Stromal cell of bone marrow (primary cell): ENCODE measurements around the gene CD79B.

Experiments used
- DNase-seq: peaks from one replicate; pipeline ENCODE4 v3.0.0-alpha.2; 2012; ENCODE audit warnings: low read depth

CD79B gene

DNA sequence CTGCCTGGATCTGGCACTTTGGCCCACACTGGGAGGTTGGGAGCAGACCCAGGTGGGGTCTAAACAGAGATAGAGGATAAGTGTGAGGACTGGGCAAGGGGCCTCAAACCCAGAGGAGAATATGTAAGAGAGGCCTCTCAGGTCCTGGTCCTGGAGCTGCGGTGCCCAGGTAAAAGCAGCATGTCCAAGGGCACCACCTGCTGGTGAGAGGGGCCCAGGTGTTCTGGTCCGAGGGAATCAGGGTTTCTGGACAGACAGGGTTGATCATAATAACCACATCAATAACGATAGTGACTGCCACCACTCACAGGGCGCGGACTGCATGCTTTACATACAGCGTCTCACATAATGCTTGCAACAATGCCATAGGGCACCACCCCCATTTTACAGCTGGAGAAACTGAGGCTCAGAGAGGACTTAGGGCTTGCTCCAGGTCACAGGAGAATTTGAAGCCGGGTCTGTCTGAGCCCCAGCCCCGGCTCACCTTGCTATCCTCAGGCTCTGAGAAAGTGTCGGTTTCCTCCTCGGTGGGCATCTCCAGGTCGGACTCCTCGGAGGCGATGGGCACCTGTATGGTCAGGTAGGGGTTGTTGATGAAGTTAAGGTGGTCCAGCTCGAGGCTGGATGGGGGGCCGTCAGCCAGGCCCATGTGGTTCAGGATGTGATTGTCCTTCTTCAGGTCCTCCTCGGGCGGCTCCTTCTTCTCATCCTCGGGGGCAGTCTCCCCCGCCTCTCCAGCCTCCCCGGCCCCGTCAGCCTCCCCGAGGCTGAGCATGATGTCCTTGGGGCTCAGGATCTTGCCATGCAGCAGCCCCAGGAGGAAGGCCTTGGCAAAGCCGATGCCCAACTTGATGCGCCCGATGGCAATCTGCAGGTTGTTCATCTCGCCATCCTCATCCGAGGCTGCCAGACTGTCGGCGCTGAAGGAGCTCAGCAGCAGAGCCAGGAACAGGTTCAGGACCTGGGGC is 19.1 kb upstream of the CD79B start:
- DNase-seq = no peak

DNA sequence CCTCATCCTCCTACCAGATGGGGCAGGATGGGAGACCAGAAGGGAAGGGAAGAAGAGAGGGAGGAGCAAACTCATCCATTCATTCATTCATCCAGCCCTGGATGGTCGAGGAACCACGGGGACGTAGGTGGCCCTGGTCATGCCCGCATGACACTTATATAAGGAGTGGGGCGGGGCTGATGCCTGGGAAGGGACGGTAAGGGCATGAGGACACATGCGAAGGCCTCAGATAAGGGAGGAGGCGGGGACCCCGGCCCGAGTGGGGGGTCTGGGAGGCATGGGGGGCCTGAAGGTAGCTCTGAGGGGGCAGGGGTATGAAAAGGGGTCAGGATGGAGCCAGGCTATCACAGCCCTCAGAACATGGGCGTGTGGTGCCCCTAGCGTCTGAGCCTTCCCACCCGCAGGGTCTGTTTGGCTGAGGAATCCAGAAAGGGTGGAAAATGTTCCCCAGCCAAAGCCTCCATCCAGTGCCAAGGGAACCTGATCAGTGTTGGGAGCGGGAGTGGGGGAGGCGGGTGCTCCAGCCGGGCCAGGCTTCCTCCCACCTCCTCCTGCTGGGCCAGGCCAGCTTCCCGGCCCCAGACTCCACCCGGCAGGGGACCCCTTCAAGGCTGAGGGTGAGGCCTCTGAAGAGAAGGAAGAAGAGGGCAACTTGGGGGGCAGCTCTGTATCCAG is 17.6 kb upstream of the CD79B start:
- DNase-seq = no peak

DNA sequence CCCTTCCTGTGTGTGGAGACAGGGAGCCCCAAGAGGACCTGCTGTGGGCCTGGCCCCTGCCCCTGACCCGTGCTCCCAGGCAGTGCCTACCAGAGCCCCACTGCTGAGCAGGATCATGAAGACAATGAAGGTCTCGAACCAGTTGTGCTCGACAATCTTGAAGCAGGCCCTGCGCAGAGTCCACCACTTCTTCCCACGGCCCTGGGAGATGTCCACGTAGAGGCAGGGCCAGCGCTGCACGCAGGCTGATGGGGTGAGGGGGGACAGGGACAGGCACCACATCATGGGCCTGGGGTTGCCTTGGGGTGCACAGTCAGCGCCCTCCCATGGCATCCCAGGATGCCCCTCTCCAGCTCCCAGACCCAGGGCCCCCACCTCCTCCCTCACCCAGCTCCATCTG is 16.4 kb upstream of the CD79B start:
- DNase-seq = no peak

DNA sequence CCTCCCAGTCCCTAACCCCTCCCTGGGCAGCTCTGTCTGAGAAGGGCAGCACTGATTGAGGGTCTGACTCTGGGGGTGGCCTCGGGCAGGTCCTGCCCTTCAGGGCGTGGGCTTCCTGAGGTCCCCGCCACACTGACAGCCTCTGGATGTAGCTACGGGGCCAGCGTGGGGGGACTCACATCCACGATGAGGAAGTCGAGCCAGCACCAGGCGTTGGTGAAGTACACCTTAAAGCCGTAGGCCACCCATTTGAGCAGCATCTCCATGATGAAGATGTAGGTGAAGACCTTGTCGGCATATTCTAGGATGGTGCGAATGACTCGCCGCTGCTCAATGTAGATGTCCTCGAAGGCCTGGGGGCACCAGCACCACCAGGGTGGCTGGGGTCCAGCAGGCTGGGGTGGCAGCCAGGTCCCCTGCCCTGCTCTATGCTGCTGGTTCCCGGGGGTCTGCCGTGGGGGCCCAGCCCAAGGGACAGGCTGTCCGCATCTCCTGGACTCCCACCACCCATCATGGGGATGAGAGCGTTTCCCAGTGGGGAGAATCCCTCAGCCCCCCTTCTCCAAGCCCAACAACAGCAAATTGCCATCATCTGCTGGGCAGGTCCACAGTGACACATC is 15.7 kb upstream of the CD79B start:
- DNase-seq = no peak

DNA sequence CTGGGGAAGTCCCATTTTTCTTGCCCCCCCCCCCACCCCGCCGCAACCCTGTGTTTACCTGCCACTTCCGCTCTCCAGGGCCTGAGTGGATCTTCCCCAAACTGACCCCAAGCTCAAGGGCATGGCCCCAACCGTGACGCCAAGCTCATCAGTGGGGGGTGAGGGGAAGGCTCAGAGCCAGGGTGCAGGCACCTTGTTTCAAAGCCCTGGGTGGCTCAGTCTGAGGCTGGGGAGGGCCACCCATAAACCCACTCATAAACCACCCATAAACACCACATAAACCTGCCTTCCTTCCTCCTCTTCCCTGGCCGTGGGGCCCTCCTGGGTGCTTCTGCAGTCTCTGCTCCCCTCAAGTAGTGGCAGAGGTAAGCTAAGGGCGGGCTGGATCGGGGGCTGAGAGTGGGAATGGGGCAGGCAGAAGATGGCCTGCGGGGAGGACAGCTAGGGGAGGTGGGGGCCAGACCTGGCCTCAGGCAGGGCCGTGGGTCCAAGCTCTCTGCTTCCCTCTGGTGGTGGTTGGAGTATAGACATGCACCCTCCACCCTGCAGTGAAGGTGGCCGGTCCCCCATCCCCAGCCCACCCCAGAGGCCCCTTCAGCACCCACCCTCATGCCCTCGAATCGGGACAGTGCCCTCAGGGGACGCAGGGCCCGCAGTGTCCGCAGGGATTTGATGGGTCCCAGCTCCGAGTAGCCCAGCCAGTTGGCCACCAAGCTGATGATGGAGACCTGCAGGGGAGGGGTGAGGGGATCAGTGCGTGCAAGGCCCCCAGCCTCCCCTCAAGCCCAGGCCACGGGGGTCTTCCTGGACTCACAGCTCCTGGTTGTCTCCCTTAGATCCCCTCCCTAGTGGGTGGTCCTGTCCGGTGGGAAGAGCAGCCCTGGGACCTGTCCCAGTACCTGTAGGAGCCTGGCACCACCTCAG is 14.6 kb upstream of the CD79B start:
- no peak for DNase-seq

DNA sequence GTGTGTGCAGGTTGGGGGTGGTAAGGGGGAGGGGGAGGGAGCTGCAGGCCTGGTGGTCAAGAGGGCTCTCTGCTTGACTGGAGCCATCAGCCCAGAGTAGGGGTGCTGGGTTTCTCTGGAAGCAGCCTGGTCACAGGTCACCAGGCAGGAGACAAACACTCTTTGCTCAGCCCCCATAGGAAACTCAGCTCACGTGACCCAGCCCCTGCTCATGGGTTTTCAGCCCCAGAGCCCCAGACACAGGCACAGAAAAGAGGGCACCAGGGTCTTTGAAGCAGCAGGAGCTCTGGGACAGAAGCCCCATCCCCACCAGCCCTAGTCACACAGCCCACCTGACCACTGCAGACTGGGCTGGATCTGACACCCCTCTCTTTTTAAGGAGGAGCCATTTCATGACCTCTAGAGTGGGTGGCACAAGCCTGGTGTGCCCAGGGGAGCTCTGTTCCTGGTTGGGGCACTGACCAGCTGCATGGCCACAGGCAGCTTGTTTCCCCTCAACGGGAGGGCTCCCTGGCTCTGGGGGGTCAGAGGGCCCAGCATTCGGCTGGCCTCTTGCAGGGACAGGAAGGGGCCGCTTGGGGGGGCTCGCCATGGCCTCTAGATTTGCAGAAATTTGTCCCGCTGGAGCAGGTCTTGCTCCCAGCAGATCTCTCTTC is 13.8 kb upstream of the CD79B start:
- DNase-seq = no peak

DNA sequence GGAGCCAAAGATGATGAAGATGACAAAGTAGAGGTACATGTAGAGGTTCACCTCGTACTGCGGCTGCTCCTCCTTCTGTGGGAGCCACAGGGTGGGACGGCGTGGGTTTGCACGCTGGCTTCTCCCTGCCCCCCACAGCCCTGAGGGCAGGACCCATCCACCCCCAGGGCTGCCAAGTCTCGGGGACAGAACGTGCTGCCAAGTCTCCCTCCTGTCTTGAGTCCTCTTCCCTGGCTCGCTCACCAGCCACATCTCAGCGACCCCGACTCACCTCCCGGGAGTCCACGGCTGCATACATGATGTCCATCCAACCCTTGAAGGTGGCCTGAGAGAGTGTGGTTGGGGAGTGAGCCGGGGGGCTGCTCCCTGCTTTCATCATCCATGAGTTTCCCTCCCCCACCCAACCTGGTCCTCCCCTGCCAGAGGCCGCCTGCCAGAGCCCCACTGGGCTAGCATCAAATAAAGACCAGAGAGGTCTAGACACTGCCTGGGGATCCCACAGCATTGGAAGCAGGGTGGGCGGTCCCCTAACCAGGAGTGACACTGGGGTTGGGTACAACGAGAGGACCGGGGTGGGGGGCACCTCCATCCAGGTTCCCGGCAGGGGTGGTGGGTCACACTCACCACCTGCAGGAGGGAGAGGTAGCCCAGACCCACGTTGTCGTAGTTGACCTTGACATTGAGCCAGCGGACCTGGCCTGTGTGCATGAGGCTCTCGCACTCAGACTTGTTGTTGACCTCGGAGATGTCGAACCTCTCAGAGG is 12.8 kb upstream of the CD79B start:
- DNase-seq = no peak

DNA sequence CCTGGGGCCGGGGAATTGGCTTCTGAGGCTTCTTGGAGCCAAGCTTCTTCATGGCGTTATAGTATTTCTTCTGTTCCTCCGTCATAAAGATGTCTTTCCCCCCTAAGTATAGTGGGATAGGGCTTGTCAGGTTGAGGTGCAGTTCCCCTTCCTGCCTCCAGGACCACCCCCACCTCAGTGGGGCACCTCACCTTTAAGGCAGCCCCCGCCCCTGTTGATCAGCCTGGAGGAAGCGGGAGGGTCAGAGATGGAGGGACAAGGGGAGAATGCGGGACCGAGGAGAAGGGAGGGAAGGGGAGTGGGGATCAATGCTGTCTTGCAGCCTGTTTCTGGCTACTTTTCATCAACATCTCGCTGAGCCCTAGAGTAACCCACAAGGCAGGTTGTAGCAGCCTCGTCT is 11.6 kb upstream of the CD79B start:
- DNase-seq = no peak

DNA sequence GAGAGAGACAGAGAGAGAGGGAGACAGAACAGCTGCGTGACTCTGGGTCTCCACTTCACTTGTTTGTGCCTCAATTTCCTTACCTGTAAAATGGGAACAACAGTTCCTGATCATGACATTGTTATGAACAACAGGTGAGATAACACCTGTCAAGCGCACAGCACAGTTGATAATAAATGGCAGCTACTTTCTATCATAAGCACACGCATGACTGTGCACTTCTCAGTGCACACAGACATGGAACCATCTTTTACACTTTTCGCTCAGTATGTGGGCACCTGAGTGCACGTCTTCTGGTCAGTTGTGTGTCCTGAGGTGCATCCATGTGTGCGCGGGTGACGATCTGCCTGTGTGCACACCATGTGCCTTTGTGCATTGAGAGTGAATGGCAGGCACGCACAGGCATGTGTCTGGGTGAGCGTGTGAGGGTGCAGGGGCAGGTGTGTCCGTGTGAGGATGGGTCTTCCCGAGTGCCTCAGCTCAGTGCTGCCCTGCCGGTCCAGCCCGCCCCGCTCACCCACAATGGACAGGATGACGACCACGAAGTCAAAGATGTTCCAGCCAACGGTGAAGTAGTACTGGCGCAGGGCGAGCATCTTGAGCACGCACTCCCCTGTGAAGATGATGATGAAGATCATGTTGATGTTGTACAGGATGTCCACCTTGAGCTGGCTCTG is 10.3 kb upstream of the CD79B start:
- DNase-seq = no peak

DNA sequence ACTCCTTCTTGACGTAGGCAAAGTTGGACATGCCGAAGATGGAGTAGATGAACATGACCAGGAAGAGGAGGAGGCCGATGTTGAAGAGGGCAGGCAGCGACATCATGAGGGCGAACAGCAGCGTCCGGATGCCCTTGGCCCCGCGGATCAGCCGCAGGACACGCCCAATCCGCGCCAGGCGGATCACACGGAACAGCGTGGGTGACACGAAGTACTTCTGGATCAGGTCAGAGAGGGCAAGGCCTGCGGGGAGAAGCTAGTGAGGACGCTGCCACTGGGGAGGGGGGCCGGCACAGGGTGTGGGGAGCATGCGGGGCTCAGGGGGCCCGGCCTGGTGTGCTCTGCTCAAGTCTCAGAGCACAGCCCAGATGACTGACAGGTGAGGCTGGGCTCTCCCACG is 9.6 kb upstream of the CD79B start:
- no peak for DNase-seq

DNA sequence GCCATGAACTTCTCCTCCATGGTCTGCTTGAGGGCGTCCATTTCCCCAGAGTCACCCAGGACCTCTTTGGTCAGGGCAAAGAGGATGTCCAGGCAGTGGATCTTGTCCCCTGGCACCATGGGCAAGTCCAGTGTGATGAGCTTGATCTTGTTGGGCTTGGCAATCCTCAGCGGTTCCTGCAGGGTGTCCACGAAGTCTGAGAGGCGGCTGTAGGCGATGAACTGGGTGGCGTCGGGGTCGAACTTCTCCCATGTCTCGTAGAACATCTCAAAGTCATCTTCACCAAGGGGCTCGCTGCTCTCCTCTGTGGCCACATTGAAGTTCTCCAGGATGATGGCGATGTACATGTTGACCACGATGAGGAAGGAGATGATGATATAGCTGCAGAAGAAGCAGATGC is 9.0 kb upstream of the CD79B start:
- no peak for DNase-seq

DNA sequence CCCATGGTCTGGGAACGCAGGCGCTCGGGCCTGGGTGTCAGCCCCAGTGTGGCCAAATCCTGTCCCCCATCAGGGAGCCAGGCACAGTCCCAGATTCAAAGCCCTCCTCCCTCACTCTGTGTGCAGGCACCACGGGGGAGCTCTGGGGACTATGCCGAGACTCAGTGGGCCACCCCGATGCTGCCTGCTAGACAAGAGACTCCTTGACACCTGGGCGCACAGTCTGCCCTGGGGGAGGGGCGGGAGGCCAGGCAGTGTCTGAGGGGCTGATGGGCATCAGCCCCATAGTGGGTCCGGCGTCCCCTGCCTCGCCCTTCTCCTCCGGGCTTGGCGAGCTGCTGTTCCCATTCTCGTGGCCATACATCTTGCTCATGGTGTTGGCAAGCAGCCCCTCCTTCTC is 8.5 kb upstream of the CD79B start:
- DNase-seq = no peak

DNA sequence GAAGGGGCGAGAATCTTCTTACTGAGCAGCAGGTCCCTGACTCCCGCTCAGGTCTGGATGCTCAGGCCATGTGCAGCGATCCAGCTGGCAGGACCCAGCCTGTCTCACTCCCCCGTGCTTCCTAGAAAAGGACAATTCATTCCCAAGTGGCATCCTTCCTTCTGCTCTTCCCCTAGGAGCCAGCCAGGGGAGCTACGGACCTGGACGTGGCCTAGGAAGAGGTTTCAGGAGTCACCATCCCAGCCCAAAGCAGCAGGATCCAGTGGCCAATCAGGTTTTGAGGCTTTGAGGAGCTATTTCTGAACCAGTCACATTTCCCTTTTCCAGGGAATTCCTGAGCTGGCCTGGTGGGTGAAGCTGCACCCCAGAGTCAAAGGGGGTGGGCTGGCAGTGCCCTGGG is 7.8 kb upstream of the CD79B start:
- no peak for DNase-seq

DNA sequence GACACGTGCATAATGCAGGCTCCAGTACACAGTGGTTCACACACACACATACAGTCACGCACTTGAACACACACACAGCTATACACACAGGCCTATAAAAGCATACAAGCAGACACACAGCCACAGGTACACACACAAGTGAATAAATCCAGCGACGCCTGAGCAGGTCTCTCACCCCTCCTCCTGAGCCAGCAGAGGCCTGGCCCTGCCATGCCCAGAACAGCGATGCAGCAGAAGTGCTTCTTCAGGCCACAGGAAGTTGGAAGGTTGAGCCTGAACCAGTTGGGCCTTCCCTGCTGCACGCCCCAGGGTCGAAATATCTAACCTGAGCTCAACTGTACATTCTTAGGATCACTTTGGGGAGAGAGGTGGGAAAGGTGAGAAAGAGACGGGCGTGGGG is 7.3 kb upstream of the CD79B start:
- no peak for DNase-seq

DNA sequence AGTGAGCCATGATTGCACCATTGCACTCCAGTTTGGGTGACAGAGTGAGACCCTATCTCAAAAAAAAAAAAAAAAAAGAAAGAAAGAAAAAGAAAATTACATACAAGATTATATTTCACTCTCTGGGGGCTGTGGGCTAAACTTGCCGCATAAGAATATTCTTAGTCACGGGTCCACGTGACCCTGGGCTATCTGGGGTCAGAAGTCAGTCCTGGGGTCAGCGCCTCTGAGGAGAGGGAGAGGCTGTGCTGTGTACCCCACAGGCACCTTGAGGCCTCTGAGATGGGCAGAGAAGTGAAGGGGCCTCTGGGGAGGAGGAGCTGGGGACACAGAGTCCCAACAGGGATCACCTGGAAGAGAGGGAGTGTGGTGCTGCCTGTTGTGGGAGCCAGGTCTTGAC is 5.8 kb upstream of the CD79B start:
- no peak for DNase-seq

DNA sequence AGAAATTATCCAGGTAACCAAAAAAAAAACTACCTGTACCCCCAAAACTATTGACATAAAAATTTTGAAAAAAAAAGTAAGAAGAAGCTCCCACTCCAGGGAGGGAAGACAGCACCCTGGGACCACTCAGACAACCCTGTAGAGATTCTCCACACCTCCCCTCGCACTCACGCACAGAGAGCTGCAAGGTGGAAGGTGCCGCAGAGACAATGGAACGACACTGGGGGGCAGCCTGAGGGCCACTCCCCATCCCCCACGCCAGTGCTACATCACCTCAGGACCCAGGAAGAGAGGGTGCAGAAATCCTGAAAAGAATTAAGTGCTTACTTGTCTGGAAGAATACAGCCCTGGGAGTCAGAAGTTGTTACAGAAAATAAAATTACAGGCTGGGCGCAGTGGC is 5.2 kb upstream of the CD79B start:
- no peak for DNase-seq

DNA sequence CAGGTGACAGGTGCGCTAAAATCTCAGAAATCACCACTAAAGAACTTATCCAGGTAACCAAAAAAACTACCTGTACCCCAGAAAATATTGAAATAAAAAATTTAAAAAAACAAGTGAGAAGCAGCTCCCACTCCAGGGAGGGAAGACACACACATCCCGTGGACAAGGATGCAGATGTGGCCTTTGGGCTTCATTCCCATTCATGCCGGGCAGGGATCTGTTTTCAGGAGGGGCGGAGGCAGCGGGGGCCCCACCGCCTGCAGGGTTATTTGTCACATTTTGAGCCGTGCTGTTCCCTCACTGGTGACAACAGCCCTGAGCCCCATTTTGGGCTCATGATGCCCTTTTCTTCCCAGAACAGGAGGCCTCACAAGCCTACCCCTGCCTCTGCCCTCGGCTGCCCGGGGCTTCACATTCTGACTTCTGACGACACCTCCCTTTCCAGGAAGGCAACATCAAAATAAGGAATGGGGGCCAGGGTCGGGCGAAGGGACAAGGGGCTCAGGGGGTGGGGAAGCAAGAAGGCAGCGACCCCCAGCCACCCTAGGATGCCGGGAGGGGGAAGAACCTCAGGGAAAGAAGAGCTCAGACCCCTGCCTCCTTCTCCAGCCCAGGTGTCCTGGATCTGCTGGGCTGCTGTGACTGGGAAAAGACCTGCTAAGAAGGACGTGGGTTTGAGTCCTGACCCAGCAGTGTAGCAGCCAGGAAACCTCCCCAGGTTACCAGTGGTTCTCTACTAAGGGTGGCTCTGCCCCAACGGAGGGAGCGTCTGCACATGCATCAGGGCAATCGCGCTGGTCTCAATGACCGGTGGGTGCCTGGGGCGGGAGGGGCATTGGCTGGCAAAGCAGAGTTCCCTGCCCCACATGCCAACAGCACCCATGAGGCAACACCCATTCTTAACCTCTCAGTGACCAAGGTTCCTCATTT is 2.3 kb upstream of the CD79B start:
- no peak for DNase-seq

DNA sequence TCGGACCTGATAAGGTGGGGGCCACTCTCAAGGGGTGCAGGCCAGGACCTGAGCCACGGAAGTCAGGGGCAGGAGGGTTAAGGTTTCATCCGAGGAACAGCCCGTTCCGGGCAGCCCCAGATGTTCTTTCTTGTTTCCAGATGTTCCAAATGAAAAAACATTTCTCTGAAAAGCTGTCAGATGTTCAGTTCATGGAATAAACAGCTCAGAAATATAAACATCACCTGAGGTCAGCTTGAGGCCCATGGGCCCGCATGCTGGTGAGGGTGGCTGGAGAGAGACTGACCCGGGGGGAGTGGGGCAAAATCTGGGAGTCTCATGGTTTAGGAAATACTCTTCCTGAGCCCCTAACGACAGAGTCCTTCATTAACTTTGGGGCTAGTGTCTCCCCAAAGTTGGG is 1.5 kb upstream of the CD79B start:
- no peak for DNase-seq

DNA sequence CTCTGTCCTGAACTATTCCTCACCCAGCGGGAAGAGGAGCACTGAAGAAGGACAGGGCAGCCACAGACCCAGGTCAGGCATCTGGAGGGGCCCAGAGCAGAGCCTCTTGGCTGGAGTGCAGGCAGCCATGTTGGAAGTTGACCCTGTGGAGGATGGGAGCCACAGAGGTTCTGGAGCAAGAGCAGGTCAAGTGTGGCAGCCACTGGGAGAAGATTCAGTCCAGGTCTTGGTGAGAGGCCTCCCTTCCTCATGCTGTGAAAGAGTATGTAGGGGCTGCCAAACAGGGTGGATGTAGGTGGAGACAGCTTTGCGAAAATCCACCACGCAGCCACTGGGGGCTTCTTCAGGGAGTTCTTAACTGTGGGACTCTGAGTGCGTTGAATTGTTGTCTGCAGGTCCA is 590 bp upstream of the CD79B start:
- DNase-seq = no peak
